Mesothelial cell of epicardium (in vitro differentiated cells): ENCODE results near the gene RANBP1. TPM values are rescaled to one million over a fixed set of nuclear protein-coding genes. Genes with fewer than 3 reads are reported as not detected.

Experiments used
- DNase-seq, 2 experiments: peaks; one replicate each; pipeline ENCODE4 v3.0.0; 2021; ENCODE audit warnings: low spot score in 2 of 2; ENCODE audit not compliant: unreplicated experiment in 2 of 2
- H3K27ac Mint-ChIP-seq: 2 replicates; pipeline ENCODE4 v1.8.0; 2021; ENCODE audit warnings: mixed read lengths
- H3K27me3 Mint-ChIP-seq: 2 replicates; pipeline ENCODE4 v1.8.0; 2021; ENCODE audit warnings: low read depth, mixed read lengths
- H3K36me3 Mint-ChIP-seq: 2 replicates; pipeline ENCODE4 v1.8.0; 2021; ENCODE audit warnings: mixed read lengths
- H3K4me1 Mint-ChIP-seq: 2 replicates; pipeline ENCODE4 v1.8.0; 2021; ENCODE audit warnings: mixed read lengths
- H3K4me3 Mint-ChIP-seq: 2 replicates; pipeline ENCODE4 v1.8.0; 2021; ENCODE audit warnings: mild to moderate bottlenecking, moderate library complexity, mixed read lengths
- H3K9me3 Mint-ChIP-seq: 2 replicates; pipeline ENCODE4 v1.8.0; 2021; ENCODE audit warnings: mixed read lengths
- total RNA-seq: library from RNA; stranded (reverse); gene quantifications from 3 replicates; pipeline ENCODE4 v1.2.1, GENCODE V29; 2021
- TF ChIP-seq, protein P1 (sequence below): fragments of 200-600 bp; sonication (generic); IDR thresholded peaks from one replicate; pipeline ENCODE4 v1.5.0; 2021; ENCODE audit warnings: antibody characterized with exemption; ENCODE audit not compliant: unreplicated experiment

Gene RANBP1
- total RNA-seq, 1 donor from 2014 or later: 154 TPM

DNA sequence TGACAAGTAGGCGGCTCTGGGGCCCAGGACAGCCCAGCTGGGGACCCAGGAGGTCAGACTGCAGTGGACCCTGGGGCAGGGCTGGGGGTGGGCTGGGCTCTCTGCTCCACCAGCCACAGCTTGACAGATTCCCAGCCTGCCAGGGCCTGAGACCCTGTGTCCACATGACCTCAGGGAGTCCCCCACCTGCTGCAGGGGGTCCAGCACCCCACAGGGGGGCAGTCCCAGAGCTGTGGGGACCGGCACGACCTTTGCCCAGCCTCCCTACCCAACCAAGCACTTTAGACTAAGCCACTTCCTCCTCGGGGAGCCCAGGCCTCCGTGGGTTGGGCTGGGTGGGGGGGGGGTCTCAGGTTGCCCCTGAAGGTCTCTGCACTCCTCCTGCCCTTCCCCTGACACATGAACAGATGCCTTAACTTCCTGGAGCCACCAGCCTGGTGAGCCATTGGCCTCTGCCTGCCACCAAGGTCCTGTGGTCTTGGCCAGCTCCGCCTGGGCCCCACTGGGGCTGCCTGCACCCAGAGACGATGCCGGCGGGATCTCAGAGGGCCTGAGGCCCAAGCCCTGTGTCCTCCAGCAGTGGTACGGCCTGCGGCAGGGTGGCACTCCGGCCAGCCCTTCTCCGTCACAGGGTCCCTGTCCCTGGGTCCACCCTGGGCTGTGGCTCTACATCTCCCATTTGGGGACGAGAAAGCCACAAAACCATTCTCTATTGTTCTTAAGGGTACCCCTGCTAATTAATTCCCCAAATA, 31.5 kb downstream of the RANBP1 start:
- H3K27ac Mint-ChIP-seq: no peak overlapping the region
- H3K4me3 Mint-ChIP-seq: no peak overlapping the region
- no peaks in the 10 kb centered on the region for H3K27me3 Mint-ChIP-seq
- H3K36me3 Mint-ChIP-seq: no peaks in the 10 kb centered on the region
- no peaks in the 10 kb centered on the region for H3K9me3 Mint-ChIP-seq
- TF ChIP-seq, protein P1, sequence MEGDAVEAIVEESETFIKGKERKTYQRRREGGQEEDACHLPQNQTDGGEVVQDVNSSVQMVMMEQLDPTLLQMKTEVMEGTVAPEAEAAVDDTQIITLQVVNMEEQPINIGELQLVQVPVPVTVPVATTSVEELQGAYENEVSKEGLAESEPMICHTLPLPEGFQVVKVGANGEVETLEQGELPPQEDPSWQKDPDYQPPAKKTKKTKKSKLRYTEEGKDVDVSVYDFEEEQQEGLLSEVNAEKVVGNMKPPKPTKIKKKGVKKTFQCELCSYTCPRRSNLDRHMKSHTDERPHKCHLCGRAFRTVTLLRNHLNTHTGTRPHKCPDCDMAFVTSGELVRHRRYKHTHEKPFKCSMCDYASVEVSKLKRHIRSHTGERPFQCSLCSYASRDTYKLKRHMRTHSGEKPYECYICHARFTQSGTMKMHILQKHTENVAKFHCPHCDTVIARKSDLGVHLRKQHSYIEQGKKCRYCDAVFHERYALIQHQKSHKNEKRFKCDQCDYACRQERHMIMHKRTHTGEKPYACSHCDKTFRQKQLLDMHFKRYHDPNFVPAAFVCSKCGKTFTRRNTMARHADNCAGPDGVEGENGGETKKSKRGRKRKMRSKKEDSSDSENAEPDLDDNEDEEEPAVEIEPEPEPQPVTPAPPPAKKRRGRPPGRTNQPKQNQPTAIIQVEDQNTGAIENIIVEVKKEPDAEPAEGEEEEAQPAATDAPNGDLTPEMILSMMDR: no peak
- DNase-seq: no peak
- no peaks in the 10 kb centered on the region for H3K4me1 Mint-ChIP-seq

DNA sequence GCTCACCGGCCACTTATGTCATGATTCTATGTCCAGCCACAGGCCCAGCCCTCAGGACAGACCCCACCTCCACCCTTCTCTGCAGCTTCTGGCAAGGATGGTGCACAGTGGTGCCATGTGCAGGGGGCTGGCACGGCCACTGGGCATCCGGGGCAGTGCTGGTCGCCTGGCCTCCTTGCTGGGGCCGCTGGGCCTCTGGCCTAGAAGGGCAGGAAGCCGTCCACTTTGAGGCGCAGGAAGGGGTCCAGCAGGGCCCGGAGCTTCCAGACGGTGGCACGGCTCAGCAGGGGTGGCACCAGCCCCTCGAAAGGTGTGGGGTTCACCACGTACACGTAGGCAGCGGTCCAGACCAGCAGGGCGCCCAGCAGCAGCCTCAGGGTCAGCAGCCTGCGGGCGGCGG, 32.5 kb downstream of the RANBP1 start:
- no peak for DNase-seq
- Mint-ChIP-seq H3K4me3 (no peak overlapping the region), H3K27me3 (no peaks in the 10 kb centered on the region), H3K9me3 (no peaks in the 10 kb centered on the region), H3K27ac (no peak overlapping the region), H3K36me3 (no peaks in the 10 kb centered on the region), H3K4me1 (no peaks in the 10 kb centered on the region)
- TF ChIP-seq, protein P1: no peak

DNA sequence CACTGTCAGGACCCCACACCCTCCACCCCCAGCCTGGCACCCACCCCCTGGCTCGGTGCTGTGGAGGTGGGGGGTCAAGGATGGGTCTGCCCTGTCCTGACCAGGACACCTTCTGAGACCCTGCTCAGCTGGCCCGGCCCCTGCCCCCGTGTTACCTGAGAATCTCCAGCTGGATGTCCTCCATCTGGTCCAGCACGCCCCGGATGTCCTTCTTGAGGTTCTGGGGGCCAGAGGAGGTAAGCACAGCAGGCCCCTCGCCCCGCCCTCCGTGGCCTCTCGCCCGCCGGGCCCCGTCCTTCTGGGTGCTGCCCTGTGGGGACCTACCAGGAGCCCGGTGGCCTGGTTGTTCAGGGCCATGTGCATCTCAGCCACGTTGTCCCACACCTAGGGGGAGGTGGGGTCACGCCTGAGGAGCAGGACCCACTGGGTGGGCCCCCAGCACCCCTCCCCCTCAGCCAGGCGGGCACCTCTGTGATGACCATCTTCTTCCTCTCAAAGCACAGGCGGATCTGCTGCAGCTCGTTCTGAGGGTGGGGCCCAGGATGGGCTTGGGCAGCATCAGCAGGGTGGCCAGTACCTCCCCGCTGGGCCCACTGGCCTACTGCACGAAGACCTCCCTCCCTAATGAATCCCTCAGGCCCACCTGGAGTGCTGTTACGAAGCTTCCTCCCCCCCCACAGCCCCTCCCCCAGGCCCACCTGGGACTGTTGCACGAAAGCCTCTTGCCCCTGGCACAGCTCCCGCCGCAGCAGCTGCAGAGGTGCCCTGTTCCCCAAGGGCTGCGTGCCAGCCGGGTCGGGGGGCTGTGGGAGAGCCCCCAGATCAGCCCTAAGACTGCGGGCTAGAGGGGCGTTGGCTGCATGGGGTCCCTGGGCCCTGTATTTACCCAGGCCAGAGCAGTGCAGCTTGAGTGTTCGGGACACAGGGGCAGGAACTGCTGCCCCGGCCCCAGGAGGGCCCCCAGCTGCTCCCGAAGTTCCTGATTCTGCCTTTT, 33.6 kb downstream of the RANBP1 start:
- no peaks in the 10 kb centered on the region for H3K36me3 Mint-ChIP-seq
- no peaks in the 10 kb centered on the region for H3K9me3 Mint-ChIP-seq
- H3K27ac Mint-ChIP-seq: no peak overlapping the region
- no peaks in the 10 kb centered on the region for H3K4me1 Mint-ChIP-seq
- no peaks in the 10 kb centered on the region for H3K27me3 Mint-ChIP-seq
- no peak for DNase-seq
- no peak overlapping the region for H3K4me3 Mint-ChIP-seq
- TF ChIP-seq, protein P1: no peak

DNA sequence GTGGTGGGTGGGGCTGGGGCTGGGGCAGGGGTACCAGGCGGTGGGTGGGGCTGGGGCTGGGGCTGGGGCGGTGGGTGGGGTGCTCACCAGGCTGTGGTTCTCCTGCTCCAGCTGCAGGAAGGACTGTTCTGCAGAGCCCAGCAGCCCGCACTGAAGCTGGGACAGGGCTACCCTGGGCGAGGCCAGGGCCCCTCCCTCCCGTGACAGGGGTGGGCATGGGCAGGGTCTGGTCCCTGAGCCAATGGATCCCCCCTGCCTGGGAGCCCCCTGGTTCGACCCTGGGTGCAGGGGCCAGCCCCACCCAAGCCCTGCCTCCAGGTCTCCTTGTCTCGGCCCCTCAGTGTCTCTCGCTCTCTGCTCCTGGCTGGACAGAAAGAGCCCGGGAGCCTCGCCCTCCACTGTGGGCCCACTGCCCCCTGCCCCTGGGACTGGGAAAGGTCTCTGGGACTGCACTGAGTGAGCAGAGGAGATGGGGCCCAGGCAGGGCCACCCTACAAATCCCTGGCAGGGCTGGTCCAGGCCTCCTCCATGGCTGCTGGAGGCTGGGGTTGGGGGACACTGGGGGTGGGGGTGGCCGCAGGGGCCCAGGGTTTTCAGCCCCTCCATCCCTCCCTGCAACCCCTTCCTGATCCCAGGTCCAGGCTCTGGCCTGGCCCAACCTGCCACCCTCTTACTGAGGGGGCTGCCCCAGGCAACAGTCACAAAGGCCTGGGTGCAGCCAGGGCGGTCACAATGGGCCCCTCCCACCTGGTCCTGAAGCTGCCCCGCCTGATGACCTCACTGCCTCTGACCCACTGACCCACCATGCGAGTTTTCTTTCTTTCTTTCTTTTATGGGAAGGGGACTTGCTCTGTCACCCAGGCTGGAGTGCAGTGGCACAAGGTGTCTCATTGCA, 34.7 kb downstream of the RANBP1 start, which contains the start of gene CCDC188:
Gene CCDC188 (minus strand): TSS at position 675 of the 895 bp plus-strand sequence. CDS start 69 bp downstream, at position 606.
- Mint-ChIP-seq H3K4me1 (no peaks in the 10 kb centered on the region), H3K27me3 (no peaks in the 10 kb centered on the region)

More for the DNA sequence above, 34.7 kb downstream of the RANBP1 start, which contains the start of gene CCDC188:
- Mint-ChIP-seq H3K27ac (no peak within 1 kb of the TSS), H3K36me3 (no peaks in the 10 kb centered on the region), H3K9me3 (no peaks in the 10 kb centered on the region), H3K4me3 (no peak within 1 kb of the TSS)
- DNase-seq: no peak
- TF ChIP-seq, protein P1: no peak
